ENCODE data around the gene DAPK1.
"Not testable (repeated sequence)": the region's sequence is repeated elsewhere in the genome, so short reads cannot be mapped to it uniquely, and the experiment has no call there.

DAPK1 gene

GRCh38 chr9:87732756-87733155 is 235.1 kb downstream of the DAPK1 start:
- DNase-seq = no peak

- no peak for DNase-seq
Measured at GRCh38 chr9:87733273-87734052, 235.8 kb downstream of the DAPK1 start.

- no peak for DNase-seq
Measured at GRCh38 chr9:87734106-87734505, 236.4 kb downstream of the DAPK1 start.

DNA sequence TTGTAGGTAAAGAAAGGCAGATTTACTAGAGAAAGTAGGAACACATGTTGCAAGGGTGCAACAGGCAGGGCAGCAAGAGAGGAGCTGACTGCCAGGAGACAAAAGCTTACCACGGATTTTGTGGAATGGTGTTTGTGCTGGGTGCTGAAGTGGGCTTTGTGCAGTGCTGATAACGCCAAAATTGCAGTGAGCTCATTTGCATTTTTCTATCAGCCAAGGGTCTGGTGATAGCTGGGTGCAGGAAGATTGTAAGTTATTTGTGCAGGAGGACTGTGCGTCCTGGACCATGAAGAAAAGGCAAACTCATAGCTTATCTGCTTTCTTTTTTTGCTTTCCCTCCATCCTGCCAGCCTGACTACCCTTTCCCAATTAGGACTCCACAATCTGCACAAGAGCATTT is 241.9 kb downstream of the DAPK1 start:
- no peak for DNase-seq

DNA sequence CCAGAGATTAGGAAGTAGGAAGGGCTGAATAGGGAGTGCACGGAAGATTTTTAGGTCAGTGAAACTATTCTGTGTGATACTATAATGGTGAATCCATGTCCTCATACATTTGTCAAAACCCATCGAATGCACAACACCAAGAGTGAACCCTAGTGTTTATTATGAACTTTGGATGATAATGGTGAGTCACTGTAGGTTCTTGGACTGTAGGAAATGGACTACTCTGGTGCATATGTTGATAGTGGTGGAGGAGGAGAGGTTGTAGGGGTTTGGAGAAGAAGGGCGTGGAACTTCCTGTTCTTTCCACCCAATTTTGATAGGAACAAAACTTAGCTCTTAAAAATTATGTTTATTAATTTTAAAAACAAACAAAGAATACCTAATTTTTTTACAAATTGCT is 242.5 kb downstream of the DAPK1 start:
- DNase-seq = no peak

- DNase-seq = no peak
Measured at GRCh38 chr9:87741326-87741725, 243.7 kb downstream of the DAPK1 start.

GRCh38 chr9:87741891-87742290 is 244.2 kb downstream of the DAPK1 start:
- DNase-seq = no peak

DNA sequence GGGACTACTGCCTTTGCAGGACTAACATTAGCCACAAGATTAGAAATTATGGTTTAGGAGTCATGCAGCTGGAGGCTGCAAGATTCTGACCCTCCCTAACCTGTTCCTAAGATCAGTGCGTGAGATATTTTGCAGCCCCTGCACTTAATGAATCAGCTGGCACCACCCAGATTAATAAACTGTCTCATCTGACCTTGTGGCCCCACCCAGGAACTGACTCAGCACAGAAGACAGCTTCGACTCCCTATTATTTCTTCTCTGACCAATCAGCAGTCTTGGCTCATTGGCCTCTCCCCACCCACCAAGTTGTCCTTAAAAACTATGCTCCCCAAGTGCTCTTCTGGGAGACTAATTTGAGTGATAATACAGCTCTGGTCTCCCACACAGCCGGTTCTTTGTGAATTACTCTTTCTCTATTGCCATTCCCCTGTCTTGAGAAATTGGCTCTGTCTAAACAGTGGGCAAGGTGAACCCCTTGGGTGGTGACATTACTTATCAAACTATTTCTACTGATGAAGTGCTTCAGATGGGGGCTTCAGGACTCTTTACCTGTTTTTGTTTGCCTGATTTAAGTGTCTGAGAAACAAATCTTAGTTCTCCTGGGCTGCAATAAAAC is 245.3 kb downstream of the DAPK1 start:
- DNase-seq = no peak

GRCh38 chr9:87744247-87744646 is 246.6 kb downstream of the DAPK1 start:
- not testable (repeated sequence) for DNase-seq

DNA sequence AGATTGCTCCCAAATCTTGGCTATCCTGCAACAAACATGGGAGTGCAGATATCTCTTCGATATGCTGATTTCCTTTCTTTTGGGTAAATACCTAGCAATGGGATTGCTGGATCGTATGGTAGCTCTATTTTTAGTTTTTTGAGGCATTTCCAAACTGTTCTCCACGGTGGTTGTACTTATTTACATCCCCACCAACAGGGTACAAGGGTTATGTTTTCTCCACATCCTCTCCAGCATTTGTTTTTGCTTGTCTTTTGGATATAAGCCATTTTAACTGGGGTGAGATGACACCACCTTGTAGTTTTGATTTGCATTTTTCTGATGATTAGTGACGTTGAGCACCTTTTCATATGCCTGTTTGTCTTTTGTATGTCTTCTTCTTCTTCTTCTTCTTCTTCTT is 248.5 kb downstream of the DAPK1 start:
- DNase-seq = no peak

DNA sequence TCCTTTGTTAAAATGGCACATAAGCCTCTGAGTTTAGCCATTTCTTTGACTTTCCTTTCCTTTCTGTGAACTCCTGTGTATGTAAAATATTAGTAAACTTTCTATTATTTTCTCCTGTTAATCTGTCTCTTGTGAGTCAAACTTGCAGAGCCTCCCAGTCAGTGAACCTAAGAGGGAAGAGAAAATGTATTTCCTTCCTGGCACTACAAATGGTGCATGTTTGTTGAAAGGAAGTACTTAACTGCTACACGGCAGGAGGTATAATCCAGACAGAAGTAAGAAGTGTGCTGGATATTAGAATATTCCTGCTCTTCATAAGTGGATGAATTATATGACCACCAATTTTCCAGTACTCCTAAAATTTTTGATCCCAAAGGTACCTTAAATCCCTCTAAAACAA is 251.2 kb downstream of the DAPK1 start:
- DNase-seq = no peak

DNA sequence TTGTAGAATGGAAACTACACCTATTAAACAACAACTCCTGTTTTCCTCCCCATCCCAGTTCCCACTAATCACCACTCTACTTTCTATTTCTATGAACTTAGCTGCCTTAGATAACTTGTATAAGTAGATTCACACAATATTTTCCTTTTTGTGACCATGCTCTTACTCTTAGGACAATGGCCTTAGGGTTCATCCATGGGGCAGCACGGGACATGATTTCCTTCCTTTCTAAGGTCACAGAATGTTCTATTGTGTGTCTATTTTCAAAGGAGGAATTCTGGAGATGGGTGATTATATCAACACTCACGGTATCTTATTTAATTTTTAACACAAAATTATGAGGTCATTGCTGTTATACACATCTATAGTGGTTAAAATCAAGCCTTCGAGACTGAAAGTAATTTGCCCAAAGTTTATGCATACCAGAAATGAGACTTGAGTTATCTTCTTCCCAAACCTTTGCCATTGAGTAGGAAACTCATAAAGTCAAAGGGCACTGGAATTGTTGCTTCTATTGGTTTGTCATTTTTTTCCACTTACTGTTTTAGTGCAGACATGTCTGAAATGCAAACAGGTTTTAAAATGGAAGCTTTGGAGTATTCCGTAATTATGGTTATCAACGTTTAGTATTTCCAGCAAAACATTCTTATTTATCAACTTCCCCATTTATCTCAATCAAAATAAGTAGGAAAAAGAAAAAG is 251.8 kb downstream of the DAPK1 start:
- DNase-seq = no peak

- DNase-seq = no peak
Measured at GRCh38 chr9:87750726-87751125, 253.1 kb downstream of the DAPK1 start.

DNA sequence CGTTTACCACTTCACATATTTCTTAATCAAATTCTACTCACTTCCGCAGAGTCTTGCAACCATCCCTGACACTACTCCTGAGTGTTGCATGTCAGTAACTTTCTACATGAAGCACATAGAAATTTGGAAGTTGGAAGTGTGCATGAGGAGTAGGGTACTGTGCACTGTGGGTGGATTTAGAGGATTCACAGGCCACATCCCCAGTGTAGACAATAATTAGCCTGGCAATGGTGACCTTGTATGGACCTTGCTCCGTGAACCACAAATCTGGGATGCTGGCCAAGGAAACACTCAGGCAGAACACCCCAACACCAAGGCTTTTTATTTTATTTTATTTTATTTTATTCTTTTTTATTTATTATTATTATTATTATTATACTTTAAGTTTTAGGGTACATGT is 253.8 kb downstream of the DAPK1 start:
- no peak for DNase-seq

GRCh38 chr9:87751868-87752267 is 254.2 kb downstream of the DAPK1 start:
- DNase-seq = no peak

GRCh38 chr9:87753313-87753712 is 255.6 kb downstream of the DAPK1 start:
- no peak for DNase-seq
